Rectal smooth muscle tissue (tissue), 1 donor: ENCODE measurements around the gene KRTAP10-1.

Experiments used
- H3K27ac ChIP-seq: one replicate; pipeline ENCODE4 v1.7.0; 2013; ENCODE audit warnings: low read depth, low read length, inconsistent platforms
- H3K27me3 ChIP-seq: one replicate; pipeline ENCODE4 v1.7.0; 2013; ENCODE audit warnings: low read length; ENCODE audit not compliant: control insufficient read depth, insufficient read depth
- H3K36me3 ChIP-seq: one replicate; pipeline ENCODE4 v1.7.0; 2013; ENCODE audit warnings: low read length; ENCODE audit not compliant: control insufficient read depth, insufficient read depth
- H3K4me1 ChIP-seq: one replicate; pipeline ENCODE4 v1.7.0; 2013; ENCODE audit warnings: low read length; ENCODE audit not compliant: control insufficient read depth, insufficient read depth
- H3K4me3 ChIP-seq: one replicate; pipeline ENCODE4 v1.7.0; 2013; ENCODE audit warnings: low read length
- H3K9ac ChIP-seq: one replicate; pipeline ENCODE4 v1.7.0; 2013; ENCODE audit warnings: low read length

Gene KRTAP10-1

GRCh38 chr21:44534688-44535087 is 5.3 kb downstream of the KRTAP10-1 start:
- H3K27me3 ChIP-seq = peaks cover 2% of the 10 kb centered on the region
- no peak overlapping the region for H3K9ac ChIP-seq
- H3K27ac ChIP-seq = no peak overlapping the region
- no peaks in the 10 kb centered on the region for H3K4me1 ChIP-seq
- no peak overlapping the region for H3K4me3 ChIP-seq
- no peaks in the 10 kb centered on the region for H3K36me3 ChIP-seq

DNA sequence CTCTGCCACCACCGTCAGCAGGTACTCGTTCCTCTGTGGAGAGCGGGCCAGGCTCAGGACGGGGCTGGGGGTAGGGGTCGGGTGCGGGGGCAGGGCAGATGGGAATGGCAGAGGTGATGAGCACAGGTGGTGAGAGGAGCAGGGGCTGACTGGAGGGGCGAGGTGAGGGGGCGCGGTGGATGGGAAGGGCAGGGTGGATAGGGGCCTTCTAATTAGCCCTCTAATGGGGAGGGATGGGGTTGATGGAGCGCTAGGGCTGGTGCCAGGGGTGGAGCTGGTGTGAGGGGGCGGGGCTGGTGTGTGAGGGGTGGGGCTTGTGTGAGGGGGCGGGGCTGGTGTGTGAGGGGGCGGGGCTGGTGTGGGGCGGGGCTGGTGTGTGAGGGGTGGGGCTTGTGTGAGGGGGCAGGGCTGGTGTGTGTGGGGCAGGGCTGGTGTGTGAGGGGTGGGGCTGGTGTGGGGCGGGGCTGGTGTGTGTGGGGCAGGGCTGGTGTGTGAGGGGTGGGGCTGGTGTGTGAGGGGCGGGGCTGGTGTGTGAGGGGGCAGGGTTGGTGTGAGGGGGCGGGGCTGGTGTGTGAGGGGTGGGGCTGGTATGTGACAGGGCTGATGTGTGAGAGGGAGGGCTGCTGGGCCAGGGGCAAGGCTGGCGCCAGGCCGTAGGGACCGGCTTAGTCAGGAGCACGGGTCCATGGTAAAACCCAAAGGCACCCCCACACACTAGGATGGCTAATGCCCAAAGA is 5.9 kb downstream of the KRTAP10-1 start:
- Histone ChIP-seq H3K27ac (no peak overlapping the region), H3K4me1 (no peaks in the 10 kb centered on the region), H3K4me3 (no peak overlapping the region), H3K27me3 (peaks cover 2% of the 10 kb centered on the region), H3K36me3 (no peaks in the 10 kb centered on the region), H3K9ac (no peak overlapping the region)

- Histone ChIP-seq H3K4me3 (no peak overlapping the region), H3K27me3 (peaks cover 2% of the 10 kb centered on the region), H3K36me3 (no peaks in the 10 kb centered on the region), H3K9ac (no peak overlapping the region), H3K4me1 (no peaks in the 10 kb centered on the region), H3K27ac (no peak overlapping the region)
Observed at GRCh38 chr21:44533121-44533890, 6.7 kb downstream of the KRTAP10-1 start.

DNA sequence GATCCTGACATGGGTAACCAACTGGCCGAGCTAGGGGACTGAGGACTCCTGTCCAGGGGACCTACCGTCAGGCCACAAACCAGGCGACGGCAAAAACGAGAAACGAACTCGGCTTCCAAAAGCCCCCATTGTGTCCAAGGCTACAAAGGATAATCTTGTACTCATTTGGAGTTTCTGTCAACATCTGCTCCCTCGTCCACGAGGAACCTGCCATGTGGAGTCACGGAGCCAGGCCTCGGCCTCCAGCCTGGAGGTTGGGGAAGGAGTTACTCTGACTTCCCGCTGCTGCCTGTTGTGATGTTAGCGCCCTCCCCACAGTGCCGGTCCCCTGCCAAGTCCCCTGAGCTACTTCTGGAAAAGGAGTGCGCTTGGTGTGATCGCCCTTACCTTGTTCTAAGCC is 7.3 kb downstream of the KRTAP10-1 start:
- H3K27me3 ChIP-seq = peaks cover 2% of the 10 kb centered on the region
- no peaks in the 10 kb centered on the region for H3K4me1 ChIP-seq
- no peaks in the 10 kb centered on the region for H3K36me3 ChIP-seq
- H3K27ac ChIP-seq = no peak overlapping the region
- H3K9ac ChIP-seq = no peak overlapping the region
- H3K4me3 ChIP-seq = no peak overlapping the region

GRCh38 chr21:44531606-44532564 is 8.1 kb downstream of the KRTAP10-1 start:
- Histone ChIP-seq H3K9ac (no peak overlapping the region), H3K4me1 (no peaks in the 10 kb centered on the region), H3K4me3 (no peak overlapping the region), H3K27me3 (peaks cover 2% of the 10 kb centered on the region), H3K27ac (no peak overlapping the region), H3K36me3 (no peaks in the 10 kb centered on the region)

- Histone ChIP-seq H3K36me3 (no peaks in the 10 kb centered on the region), H3K4me3 (no peak overlapping the region), H3K27ac (no peak overlapping the region), H3K27me3 (peaks cover 2% of the 10 kb centered on the region), H3K4me1 (no peaks in the 10 kb centered on the region), H3K9ac (no peak overlapping the region)
Observed at GRCh38 chr21:44530903-44531605, 8.9 kb downstream of the KRTAP10-1 start.

DNA sequence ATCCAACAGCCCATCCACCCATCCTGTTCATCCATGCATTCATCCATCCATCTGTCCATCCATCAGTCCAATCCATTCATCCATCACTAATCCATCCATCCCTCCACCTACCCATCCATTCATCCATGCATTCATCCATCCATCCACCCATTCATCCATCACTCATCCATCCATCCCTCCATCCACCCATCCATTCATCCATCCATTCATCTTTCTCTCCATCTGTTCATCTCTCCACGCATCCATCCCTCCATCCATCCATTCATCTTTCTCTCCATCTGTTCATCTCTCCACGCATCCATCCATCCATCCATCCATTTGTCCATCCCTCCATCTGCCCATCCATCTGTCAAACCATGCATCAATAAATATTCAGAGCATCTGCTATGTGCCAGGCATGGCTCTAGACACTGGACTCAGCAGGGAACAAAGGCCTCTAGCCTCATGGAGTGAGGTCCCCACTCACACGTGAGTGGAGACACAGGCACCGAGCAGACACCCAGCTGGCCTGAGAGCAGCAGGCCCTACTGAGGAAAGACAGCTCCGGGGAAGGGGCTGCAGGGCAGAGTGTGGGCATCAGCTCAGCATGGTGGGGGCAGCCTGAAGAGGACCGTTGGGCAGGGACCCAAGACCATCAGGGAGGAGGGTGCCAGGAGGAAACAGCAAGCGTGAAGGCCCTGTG is 9.6 kb downstream of the KRTAP10-1 start:
- no peaks in the 10 kb centered on the region for H3K4me1 ChIP-seq

DNA sequence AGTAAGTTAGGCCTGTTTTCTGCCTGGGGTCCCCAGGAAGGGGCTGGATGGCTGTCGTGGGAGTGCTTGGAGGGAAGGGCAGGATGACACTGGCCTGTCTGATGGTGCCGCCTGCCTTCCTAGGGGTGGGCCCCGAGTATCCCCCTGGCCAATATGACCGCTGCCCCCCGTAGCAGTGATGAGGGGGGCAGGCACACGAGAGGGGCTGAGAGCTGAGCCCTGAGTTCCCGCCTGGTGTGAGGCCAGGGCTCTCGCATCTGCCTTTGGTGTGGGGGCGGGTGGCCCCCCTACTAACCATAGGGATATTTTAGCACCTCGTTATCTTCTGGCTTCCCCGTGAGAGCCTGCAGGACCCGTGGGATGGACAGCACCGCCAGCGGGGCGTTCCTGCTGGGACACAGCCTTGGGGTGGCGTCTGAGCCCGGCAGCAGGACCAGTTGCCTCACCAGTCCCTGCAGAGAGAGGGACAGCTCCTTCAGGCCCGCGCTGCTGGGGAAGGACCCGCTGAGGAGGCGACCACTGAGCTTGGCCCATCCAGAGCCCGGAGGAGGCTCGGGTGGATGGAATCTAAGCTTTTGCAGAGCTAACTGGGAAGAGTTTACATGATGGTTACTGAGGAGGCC is 10.4 kb downstream of the KRTAP10-1 start:
- Histone ChIP-seq H3K27me3 (peaks cover 2% of the 10 kb centered on the region), H3K4me3 (no peak overlapping the region), H3K4me1 (no peaks in the 10 kb centered on the region), H3K36me3 (no peaks in the 10 kb centered on the region), H3K27ac (no peak overlapping the region), H3K9ac (no peak overlapping the region)

More for the DNA sequence above, 9.6 kb downstream of the KRTAP10-1 start:
- Histone ChIP-seq H3K27me3 (peaks cover 2% of the 10 kb centered on the region), H3K27ac (no peak overlapping the region), H3K36me3 (no peaks in the 10 kb centered on the region), H3K9ac (no peak overlapping the region), H3K4me3 (no peak overlapping the region)

GRCh38 chr21:44529011-44529421 is 11.0 kb downstream of the KRTAP10-1 start:
- no peak overlapping the region for H3K4me3 ChIP-seq
- H3K27ac ChIP-seq = no peak overlapping the region
- no peaks in the 10 kb centered on the region for H3K4me1 ChIP-seq
- H3K36me3 ChIP-seq = no peaks in the 10 kb centered on the region
- no peak overlapping the region for H3K9ac ChIP-seq
- peaks cover 2% of the 10 kb centered on the region for H3K27me3 ChIP-seq

DNA sequence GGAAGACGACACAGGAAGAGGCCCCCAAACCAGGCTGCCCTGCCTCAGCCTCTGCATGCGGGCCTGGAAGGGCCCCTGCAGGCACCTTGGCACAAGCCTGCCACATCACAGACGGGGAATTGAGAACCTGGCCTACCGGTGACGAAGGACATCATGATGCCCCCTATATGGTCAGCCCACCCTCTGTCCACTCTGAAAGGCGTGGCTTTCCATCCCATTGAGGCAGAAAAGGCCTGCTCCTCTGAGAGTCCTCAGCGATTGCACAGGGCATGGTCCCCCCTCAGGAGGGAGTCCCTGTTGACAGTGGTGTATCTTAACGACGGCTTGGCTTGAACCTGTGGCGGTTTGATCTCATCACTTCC is 11.4 kb downstream of the KRTAP10-1 start:
- H3K4me3 ChIP-seq = no peak overlapping the region
- H3K27ac ChIP-seq = no peak overlapping the region
- no peaks in the 10 kb centered on the region for H3K36me3 ChIP-seq
- no peaks in the 10 kb centered on the region for H3K4me1 ChIP-seq
- peaks cover 2% of the 10 kb centered on the region for H3K27me3 ChIP-seq
- no peak overlapping the region for H3K9ac ChIP-seq

GRCh38 chr21:44527983-44528633 is 11.9 kb downstream of the KRTAP10-1 start:
- no peak overlapping the region for H3K27ac ChIP-seq
- H3K36me3 ChIP-seq = no peaks in the 10 kb centered on the region
- no peak overlapping the region for H3K4me3 ChIP-seq
- no peaks in the 10 kb centered on the region for H3K4me1 ChIP-seq
- H3K9ac ChIP-seq = no peak overlapping the region
- peaks cover 2% of the 10 kb centered on the region for H3K27me3 ChIP-seq
